GM18867 (cell line): ENCODE data around the gene RXRA.
"Not testable (repeated sequence)": the region's sequence is repeated elsewhere in the genome, so short reads cannot be mapped to it uniquely, and the experiment has no call there.

ENCODE experiments used
- ATAC-seq: cut with Tn5 transposase; IDR thresholded peaks from one replicate; pipeline ENCODE4 v1.9.1; 2021; ENCODE audit warnings: mild to moderate bottlenecking, moderate library complexity; ENCODE audit not compliant: unreplicated experiment

Gene RXRA

DNA sequence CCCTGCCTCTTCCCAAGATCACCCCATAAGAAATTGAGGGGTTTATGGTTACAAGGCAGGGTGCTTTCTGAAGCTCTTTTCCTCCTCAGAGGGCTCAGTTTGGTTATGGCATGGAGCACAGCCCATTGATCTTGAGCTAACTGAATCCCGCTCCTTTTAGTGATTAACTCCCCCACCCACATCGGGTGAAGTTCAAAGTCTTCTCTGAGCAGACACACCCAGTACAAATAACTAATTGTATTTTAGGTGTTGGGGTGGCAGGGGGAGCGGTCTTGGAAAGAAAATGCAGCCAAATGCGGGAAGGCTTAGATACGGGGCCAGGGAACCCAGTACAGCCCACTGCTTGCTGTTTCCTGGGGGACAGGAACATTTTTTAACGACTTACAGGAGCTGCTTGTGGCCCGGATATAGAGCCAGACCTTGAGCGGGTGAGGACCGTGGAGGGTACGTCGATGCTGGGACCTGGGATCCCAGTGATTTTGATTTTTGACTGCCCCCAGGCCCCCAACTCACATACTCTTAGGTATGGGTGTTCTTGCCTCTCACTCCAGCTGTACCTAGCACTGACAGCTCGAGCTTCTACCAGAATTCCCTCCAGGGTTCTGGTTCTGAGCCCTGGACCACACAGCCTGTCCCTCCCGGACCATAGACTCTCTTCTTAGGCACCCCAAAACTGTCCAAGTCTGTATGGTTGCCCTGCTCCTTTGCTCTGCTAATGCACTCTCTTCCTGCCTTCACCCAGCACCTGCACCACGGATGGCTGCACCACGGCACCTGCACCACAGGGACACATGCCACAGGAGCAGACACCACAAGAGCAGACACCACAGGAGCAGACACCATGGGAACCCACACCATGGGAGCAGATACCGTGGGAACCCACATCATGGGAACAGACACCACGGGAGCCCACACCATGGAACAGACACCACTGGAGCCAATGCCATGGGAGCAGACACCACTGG is 18.3 kb upstream of the RXRA start:
- no peak for ATAC-seq

DNA sequence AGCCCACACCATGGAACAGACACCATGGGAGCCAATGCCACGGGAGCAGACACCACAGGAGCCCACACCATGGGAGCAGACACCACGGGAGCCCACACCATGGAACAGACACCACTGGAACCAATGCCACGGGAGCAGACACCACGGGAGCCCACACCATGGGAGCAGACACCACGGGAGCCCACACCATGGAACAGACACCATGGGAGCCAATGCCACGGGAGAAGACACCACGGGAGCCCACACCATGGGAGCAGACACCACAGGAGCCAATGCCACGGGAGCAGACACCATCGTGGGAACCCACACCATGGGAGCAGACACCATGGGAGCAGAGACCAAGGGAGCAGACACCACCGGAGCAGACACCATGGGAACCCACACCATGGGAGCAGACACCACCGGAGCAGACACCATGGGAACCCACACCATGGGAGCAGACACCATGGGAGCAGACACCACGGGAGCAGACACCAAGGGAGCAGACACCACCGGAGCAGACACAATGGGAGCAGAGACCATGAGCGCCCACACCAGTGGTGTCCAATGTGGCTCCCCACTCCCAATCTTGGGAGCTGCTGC is 17.5 kb upstream of the RXRA start:
- not testable (repeated sequence) for ATAC-seq

DNA sequence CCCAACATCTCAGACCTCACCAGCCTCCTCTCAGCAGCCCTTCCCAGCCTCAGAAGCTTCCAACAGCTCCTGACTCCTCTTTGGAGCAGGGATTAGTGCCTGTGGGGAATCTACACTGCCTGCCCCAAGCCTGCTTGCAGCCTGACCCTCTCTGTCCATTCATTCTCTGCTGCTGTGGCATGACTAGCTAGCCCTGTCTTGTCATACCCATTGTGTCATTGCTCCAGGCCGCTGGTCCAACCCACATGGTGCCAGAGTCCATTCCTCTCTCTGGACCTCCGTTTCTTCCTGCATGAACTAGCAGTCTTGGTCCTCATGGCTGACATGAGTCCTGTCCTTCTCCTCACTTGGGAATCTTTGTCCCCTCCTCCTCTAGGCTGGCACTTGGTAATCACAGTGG is 12.8 kb upstream of the RXRA start:
- ATAC-seq: no peak

DNA sequence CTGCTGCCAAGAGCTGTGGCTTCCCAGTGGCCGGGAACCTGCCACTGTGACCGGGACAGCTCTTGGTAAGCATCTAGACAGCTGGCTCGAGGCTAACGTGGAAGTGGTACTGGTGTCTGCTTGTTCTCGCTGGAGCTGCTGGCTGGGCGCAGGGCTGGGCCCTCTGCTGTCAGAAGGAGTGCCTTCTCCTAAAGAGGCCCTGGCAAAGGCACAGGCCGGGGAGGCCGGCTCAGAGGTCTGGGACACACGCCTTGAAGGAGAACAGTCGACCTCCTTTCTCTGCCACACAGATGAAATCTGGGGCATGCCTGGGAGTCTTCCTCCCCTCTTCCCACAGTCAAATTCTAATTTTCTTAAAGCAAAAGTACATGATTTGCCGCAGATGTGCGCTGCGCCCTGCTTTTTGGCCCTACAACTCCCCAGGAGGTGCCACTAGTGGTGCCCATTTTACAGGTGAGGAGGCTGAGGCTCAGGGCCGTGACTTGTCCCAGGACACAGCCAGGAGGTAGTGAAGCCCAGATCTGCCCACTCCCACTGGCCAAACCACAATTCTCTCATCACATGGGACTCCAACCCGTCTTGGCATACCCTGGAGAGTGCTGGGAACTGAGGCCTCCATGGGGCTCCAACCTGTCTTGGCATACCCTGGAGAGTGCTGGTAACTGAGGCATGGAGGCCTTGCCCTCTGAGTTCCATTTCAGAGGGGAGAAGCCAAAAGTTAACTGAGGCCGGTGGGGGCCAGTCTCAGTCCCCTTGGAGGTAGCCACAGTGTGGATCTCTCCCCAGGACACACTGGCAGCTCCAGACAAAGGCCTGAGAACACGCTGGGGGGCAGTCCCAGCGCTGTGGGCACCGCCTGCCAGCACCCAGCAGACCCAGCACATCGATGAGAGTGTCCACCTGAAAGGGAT is 12.0 kb upstream of the RXRA start:
- no peak for ATAC-seq

DNA sequence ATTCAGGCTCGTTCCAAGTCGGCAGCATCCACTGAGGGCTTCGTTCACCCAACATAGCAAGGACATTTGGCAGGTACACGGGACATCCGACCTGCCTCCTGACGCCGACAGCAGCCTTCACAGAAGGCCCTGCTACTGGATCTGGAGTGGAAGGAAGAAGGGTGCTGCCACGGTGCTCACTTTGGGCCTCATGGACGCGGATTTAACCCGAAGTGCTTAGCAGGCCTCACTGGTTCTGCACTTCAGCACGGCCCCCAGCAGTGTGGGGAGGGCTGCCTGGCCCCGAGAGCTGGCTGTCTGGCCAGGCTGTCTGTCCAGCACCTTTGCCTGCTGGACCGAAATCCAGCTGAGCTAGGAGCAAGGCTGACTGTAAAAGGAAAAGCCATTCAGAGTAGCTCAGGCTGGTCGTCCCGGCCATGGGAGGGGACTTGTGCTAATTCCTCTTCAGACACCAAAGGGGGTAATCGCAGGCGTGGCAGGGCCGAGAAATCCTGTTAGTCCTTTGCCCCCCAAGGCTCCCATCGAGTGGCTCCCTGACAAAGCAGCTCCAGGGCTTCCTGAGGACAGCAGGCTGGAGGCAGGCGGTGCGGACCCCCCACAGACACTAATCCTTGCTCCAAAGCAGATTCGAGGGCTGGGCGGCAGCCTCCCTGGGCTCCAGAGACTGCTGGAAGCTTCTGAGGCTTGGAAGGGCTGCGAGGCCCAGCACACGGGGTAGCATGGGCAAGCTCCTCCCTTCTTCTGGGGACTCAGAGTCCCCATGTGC is 11.1 kb upstream of the RXRA start:
- ATAC-seq: no peak

DNA sequence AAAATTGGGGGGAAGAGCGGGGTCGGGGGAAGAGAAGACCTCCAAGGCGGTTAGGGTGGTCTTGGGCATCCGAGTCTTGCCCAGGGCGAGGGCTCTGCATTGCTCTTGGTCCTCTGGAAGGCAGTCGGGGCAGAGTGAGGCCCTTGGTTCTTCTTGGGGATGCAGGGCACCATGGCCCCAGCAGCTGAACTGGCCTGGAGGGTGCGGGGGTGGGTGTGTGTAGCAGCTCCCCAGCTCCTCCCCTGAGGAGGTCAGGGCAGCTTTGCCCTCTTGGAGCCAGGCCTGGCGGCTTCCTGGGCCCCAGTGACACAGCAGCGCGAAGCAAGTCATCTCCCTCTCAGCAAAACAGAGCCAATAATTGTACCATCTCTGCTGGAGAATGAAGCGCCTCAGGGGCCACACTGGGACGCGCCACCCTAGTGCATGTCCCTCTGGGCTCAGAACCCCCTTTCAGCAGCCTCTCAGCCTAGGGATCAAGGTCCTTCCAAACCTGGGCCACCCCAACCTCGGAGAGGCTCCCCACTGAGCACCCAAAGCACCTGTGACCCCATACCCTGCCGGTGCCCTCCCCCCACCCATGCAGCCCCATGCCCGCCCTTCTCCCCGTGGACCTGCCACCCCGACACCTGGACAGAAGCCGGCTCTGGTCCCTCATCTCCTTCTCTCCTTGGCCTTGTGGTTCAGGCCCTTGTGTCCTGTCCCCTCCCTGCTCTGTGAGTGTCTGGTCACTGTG is 10.4 kb upstream of the RXRA start:
- ATAC-seq: no peak

DNA sequence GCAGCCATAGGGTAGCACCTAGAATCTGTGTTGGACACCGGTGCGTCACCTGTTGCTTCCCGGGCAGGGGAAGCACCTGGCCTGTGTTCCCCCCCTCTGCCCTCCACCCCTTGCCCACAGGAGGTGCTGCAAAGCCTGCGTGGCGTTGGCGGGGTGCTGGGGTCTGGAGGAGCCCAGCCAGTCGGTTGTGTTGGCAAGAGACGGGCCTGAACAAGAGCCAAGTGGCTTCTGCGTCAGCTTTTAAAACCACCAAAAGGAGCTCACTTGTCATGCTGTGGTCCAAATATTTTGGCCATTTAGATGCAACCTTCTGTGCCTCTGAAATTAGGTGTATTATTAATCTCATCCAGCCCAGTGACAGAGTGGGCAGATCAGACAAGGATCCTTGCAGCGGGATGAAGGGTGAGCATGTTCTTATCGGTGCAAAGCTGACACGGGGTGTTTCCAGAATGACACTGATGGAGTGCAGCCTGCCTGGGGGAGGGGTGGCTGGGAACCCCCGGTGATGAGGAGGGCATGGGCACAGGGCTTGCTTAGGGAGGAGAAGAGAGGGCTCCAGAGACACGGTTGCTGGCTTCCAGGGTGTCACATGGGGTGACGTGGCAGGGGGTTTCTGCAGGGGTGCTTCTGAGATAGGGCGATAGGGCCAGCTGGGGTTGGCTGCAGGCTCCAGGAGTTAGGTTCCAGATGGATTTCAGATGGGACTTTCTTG is 9.7 kb upstream of the RXRA start:
- ATAC-seq: no peak

DNA sequence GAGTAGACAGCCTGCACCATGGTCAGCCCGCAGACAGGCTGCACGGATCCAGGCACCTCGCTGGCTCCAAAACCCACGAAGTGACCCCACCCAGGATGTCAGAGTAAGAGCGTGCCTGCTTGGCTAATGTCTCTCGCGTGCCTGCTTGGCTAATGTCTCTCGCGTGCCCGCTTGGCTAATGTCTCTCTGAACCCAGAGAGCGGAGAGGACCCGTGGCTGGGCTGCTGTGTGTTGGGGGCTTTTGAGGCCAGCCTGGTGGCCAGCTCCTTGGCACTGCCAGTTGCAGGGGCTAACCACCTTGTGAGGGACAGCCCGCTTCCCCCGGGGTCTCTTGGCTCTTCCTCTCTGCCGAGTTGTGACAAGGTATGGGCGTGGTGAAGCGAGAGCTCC is 8.9 kb upstream of the RXRA start:
- ATAC-seq: no peak

DNA sequence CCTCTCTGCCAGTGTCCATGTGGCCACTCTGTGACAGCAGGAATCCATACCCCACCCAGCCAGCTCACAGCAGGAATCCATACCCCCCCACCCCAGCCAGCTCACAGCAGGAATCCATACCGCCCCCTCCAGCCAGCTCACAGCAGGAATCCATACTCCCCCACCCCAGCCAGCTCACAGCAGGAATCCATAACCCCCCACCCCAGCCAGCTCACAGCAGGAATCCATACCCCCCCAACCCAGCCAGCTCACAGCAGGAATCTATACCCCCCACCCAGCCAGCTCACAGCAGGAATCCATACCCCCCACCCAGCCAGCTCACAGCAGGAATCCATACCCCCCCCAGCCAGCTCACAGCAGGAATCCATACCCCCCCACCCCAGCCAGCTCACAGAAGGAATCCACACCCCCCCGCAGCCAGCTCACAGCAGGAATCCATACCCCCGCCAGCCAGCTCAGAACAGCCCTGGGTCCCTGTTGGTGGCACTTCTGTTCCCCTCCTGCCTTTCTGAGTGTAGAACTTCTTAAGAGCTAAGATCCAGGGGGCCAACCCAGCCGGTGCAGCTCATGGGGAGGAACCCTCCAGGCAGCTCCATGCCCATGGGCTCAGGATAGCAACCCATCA is 8.4 kb upstream of the RXRA start:
- ATAC-seq: no peak

DNA sequence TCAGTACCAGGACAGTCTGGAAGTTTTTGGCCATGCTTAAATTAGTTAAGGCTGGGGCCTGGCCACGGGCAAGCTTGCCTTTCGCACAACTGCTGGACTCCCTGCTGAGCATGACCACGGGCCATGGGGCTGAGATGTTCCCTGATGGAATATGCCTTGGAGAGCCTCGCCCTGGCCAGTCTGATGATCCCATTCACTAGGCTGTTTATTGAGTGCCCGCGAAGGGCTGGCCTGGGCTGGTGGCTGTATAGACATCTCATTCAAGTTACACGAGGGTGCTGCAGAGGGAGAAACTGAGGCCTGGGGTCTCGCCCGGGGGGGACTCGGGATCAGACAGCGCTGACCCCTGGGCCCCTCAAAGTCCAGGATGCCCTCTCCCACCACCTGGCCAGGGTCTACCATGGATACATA is 7.8 kb upstream of the RXRA start:
- ATAC-seq: no peak

DNA sequence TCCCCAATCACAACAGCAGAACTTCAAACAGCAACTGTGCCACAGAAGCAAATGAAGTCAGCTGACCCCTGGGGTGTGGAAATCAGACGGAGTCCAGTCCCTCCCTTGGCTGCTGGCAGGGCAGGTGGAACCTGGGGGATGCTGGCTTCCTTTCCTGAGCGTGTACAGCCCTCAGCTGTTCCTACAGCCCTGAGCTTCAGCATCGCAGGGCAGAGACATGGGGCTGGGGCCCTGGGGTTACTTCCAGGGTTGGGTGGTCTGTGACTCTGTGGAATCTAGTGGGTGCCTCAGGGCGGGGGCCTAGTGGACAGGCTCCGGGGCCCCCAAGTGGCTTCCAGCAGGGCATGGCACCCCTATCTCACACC is 7.3 kb upstream of the RXRA start:
- ATAC-seq: no peak

DNA sequence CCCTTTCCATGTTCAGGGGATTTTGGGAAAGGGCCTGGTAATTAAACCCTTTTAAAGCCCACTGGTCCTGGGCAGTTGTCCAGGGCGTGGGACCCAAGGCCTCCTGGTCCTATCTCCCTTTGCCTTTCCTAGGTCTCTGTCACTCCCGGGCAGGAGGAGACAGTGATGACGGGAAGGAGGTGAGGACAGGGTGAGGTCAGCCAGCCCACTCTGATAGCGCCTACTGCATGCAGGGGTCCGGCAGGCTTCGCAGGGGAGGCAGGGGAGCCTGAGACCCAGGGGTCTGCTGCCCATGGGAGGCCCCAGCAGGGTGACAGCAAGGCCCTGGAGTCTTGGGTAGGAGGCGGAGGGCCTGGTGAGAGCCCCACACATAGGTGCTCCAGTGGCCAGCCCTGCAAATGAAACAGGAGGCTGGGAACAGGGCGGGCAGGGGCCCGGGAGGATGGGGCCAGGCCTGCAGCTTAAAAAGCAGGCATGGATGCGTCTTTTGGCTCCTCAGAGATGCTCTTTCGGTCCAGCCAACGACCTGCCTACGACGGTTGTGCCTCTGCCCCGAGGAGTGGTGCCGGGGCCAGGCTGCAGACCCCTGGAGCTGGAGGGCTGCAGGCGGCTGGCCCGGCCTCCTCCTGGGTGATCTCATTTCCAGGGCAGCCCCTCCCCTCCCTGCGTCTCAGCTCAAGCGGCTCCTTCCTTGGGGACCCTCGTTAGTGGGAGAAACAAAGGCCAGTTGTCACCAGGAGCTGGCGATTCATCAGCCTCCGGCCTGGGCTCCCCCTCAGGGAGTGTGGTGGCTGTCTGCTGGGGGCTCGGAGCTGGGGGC is 6.7 kb upstream of the RXRA start:
- no peak for ATAC-seq

DNA sequence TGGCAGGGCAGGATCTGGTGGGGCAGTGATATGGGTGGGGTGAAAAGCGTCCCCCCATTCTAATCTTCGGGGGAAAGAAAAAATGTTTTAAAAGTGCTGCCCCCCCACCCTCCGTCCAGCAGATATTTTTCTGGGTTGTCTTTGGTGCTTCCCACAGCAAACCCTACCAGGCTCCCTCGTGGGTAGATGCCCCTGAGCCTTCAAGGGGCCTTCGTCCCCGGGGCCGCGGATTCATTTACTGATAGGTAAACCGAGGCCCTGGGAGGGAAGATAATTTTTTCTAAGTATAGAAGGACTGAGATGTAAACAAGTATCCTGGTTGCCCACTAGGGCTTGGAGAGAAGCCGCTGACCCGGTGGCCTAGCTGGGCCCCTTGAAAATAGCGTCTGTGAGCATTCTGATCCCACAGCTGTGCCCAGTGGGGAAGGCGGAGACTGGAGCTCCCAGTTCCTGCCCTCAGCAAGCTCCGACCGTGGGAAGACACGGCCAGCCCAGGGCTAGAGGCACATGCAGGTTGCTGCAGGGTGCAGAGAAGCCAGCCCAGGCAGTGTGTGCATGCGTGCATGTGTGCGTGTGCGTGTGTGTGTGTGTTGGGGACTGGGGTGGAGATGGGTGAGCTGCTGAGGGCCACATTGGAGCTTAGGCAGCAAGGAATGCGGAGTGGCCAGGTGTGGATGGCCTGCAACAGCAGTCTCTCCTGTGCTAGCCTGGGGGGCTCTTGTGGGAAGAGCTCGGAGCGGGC is 6.0 kb upstream of the RXRA start:
- ATAC-seq: no peak

DNA sequence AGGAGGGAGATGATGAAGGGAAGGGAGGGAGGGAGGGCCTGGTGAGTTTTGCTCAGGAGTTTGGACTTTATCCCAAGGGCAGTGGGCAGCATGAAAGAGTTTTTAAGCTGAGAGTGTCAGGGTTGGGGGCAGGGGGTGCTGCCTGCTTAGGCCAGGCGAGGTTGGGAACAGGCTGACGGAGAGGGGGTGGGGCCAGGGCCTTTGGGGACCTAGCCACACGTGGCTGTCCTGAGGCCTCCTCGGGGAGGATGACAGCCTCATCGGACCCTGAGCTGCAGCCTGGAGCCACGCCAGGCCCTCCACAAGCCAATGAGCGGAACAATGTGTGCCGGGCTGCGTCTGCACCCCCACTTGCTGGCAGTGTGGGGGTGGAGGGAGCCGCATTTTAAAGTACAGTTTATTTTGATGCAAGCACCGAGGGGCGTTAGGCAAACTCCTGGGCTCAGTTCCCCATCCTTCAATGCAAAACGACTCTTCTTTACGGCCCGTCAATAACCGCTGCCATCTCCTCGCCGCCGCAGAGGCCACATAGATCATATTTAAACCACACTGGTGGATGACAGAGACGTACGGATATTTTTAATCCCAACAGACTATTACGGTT is 5.3 kb upstream of the RXRA start:
- no peak for ATAC-seq

DNA sequence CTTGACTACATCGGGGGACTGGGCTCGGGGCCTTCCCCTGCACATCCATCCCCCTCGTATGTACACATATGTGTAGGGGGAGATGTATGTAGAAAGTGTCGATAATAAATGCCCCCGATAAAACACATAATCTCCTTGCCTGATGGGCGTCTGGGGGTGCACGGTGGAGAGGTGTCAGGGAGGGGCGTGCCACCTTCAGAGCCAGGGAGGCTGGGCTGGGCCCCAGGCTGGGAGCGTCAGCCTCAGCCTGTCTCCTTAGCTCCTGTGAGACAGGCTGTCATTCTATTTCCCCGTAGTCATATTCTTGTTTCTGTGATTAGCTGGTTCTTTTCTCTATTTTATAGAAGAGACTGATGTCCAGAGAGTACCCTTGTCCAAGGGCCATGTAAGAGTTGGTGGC is 4.7 kb upstream of the RXRA start:
- no peak for ATAC-seq

DNA sequence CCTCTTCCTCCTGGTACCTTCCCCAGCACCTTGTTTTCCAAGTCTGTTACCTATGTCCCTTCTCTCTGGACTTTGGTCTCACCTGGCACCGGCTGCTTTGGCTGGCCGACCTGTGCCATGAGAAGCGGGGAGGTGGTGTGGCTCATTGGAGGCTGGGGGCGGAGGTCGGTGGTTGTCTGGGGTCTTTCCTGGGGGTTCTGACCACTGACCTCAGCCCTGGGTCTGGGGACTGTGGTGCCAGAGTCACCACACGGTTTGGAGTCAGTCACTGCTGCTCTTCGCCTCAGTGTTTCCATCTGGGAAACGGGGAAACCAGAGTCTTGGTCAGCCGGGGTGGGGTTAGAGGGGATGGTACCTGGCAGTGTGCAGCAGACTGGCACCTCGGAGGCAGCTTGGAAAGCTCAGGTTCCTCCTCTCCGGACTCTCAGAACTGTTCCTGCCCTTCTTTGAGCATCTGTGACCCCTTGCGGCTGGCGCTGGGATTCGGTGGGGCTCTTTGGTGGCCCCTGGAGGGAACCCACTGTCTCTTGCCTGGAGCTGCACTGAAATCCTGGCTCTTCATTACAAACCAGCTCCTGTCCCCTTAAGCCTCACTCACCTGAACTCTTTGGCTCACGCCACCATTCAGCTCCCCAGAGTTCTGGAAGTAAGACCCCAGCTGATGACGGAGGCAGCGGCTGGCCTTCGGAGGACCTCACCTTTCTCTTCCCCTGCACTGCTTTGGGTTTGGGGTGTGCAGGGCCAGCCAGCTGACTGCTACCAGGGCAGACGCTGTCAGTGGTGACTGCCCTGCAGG is 4.1 kb upstream of the RXRA start:
- no peak for ATAC-seq
